GM13977 (cell line): Measurements from ENCODE around the gene SLC6A6.

Experiments
- DNase-seq: peaks from one replicate; pipeline ENCODE4 v3.0.0; 2012; ENCODE audit warnings: low spot score
- in situ Hi-C: fragments of 300-500 bp; cut with MboI; formaldehyde crosslinking; loops from one replicate; pipeline ENCODE4 v1.12.0; 2022; ENCODE audit warnings: low sequenced_read_pairs, low pct_unique_long_range_greater_than_20kb, mixed read lengths, inconsistent platforms; ENCODE audit not compliant: unreplicated experiment
- TF ChIP-seq, protein P1 (sequence below): IDR thresholded peaks from 2 replicates; pipeline ENCODE4 v1.5.1; 2012; ENCODE audit warnings: mild to moderate bottlenecking, control low read depth; ENCODE audit not compliant: insufficient read depth; ENCODE audit errors: extremely low read depth, missing control alignments

Gene SLC6A6

DNA sequence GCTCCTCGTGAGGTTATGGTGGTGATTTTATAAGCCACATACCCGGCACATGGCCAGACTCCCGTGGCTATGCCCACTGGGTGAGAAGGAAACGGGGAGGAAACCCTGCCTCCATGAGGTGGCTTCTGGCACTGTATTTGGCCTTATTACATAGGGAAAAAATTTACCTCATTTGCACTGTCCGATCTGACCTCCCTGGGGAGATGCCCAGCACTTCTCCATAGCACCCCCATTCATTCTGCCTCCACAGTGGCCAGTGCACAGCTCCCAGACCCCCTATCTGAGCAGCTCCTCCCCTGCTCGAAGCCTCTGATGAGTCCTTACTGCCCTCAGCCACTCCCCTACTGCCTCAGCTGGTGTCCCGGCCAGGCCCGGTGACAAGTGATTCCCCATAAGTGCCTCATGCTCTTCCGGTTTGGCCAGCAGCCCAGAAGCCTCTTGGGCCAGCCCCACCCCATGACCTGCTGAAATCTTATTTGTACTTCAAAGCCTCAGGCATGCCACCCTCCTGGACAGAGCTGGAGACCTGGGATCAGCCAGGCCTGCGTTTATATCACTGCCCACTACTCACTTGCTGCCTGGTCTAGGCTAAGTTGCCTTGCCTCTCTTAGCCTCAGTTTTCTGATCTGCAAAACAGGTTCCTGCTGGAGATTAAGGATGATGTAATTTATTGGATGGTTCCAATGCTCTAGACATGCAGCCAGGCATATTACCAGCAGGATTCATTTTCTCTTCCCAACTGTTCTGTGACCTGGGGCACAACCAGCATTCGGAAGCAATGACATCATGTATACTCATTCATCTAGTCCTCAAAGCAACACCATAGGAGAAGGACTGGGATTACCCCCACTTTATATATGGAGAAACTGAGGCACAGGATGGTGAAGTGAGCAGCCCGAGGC is 30.6 kb upstream of the SLC6A6 start:
- no peak for DNase-seq
- TF ChIP-seq, protein P1, sequence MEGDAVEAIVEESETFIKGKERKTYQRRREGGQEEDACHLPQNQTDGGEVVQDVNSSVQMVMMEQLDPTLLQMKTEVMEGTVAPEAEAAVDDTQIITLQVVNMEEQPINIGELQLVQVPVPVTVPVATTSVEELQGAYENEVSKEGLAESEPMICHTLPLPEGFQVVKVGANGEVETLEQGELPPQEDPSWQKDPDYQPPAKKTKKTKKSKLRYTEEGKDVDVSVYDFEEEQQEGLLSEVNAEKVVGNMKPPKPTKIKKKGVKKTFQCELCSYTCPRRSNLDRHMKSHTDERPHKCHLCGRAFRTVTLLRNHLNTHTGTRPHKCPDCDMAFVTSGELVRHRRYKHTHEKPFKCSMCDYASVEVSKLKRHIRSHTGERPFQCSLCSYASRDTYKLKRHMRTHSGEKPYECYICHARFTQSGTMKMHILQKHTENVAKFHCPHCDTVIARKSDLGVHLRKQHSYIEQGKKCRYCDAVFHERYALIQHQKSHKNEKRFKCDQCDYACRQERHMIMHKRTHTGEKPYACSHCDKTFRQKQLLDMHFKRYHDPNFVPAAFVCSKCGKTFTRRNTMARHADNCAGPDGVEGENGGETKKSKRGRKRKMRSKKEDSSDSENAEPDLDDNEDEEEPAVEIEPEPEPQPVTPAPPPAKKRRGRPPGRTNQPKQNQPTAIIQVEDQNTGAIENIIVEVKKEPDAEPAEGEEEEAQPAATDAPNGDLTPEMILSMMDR: no peak
- in situ Hi-C loops: no loop called here

DNA sequence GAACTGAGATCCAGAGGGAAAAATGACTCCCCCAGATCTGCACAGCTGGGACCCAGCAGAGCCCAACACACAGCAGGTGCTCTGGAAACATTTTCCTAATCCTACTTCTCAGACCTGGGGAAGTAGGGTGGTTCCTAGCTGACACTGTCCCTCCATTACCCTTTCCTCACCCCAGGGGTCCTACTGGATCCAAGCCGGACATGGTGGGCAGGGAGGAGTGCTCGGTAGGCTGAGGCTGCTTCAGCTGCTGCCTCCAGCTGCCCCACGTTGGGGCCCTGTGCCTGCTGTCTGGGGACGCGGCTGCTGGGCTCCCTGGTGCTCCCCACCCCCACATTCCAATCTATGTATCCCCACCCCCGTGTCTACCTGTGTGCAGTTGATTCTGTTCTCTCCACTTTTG is 29.8 kb upstream of the SLC6A6 start:
- no peak for DNase-seq
- TF ChIP-seq, protein P1: no peak
- in situ Hi-C loops: no loop called here

DNA sequence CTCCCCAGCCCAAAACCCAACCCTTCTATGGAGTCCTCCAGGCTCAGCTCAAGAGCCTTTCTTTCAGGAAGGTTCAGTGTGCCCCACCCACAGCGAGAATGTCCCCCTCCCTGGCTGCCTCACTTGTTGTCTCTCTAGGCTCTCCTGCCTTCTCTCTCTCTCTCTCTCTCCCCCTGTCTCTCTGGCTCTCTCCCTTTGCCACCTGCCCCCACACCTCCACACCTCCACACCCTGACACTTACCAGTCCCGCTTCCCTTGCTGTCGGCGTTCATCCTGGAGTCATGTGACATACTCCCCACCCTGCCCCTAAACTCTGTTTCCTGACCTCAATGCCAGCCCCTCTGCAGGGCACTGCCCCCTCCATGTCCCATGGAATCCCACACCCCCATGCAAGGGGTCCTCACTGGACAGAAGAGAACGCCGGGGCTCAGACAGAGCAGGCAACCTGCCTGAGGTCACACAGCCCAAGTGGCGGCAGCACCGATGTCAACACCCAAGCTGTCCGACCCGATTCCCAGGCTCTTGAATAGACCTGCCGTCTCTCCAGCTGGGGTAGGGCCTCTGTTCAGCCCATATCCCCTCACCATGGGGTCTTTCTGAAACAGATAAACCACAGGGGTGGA is 28.5 kb upstream of the SLC6A6 start:
- in situ Hi-C loops: no loop called here
- TF ChIP-seq, protein P1: no peak
- no peak for DNase-seq

DNA sequence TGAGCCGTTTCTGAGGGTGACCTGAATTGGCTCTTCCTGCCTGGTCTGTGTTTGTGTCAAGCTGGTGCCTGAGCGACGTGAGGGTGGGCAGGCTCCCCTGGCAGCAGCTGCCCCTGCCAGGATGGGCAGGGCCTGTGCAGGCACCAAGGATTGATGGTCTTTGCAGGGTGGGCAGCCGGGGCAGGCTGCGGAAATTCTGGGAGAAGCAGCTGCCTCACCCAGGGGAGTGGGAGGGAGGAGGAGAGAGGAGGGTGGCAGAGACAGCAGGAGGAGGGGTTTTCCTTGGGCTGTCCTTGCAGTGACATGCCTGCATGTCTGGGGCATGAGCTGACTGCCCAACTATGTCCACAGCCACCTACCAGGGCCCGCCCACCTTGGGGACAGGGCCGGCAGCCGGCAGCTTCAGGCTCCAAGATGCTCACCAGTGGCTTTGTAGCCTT is 27.9 kb upstream of the SLC6A6 start:
- TF ChIP-seq, protein P1: no peak
- in situ Hi-C loops: no loop called here
- DNase-seq: no peak

DNA sequence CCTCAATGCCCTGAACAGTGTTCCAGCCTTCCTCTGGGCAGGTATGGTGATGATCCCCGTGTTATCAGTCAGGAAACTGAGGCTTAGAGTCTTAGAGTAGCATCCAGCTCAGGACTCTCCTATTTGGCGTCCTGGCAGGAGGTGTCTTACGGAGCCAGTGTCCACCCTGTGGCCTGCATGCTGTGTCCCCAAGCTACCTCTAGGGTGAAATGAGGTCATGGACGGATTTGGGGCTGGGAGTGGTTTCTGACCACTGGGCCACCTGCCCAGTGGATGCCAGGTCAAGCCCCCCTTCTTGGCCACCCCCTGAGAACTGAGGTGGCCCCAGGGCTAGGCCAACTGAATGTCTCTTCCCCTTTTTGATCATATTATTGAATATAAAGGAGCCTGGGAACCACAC is 27.2 kb upstream of the SLC6A6 start:
- TF ChIP-seq, protein P1: no peak
- in situ Hi-C loops: no loop called here
- DNase-seq: no peak

DNA sequence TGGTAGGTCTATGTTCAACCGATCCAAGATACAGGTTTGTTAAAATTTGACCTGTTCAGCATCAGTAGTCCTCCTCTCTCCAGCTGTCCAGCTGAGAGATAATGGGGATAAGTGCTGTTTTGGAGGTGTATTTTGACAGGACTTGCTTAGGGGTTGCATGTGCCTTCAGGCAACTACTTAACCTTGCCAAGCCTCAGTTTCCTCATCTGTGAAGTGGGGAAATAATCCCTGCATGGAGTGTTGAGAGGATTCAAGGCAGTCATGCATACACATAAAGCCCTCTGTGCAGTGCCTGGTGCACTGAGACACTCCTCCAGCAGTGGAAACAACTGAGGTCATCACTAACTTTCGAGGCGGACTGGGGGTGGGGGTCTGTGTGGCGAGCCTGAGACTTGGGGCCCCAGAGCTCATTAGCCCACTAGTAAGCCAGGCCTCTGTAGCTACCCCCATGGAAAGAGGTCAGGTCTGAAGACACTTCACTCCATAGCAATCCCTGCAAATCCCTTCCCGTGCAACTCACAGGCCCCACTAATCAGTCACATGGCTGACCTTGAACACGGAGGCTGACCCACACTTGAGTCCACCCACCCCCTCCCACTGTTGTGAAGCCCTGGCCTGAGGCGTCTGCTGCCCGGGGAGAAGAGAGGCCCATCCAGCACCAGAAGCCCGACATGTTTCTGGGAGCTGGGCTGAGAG is 25.9 kb upstream of the SLC6A6 start:
- in situ Hi-C loops: no loop called here
- TF ChIP-seq, protein P1: no peak
- no peak for DNase-seq
